Spleen (tissue), 11 donors: ENCODE results near the gene MMRN2. TPM values are rescaled to one million over a fixed set of nuclear protein-coding genes. Genes with fewer than 3 reads are reported as not detected.
"Not testable (repeated sequence)": the region's sequence is repeated elsewhere in the genome, so short reads cannot be mapped to it uniquely, and the experiment has no call there.

Experiments
- DNase-seq: peaks from one replicate; pipeline ENCODE4 v3.0.0-alpha.2; 2020
- H3K27ac ChIP-seq, 8 donors: fragments of 200-600 bp; sonication (generic) in 7 of 8; 1 replicate in 4 of 8; 2 replicates in 4 of 8; pipeline versions ENCODE4 v1.5.0 to v1.8.0; 2016 to 2021; ENCODE audit warnings: inconsistent platforms in 4 of 8, mild to moderate bottlenecking in 4 of 8, moderate library complexity in 1 of 8
- H3K27me3 ChIP-seq, 7 donors: fragments of 200-600 bp; sonication (generic) in 6 of 7; replicated peaks in 1 of 7; 1 replicate in 4 of 7; 2 replicates in 3 of 7; pipeline versions ENCODE4 v1.5.0 to v1.8.0; 2016 to 2021; ENCODE audit warnings: inconsistent platforms in 3 of 7, mild to moderate bottlenecking in 1 of 7
- H3K36me3 ChIP-seq, 6 donors: fragments of 200-600 bp; sonication (generic) in 5 of 6; 1 replicate in 4 of 6; 2 replicates in 2 of 6; pipeline versions ENCODE4 v1.5.0 to v1.8.0; 2016 to 2021; ENCODE audit warnings: inconsistent platforms in 2 of 6
- H3K4me1 ChIP-seq, 6 donors: fragments of 200-600 bp; sonication (generic) in 5 of 6; 1 replicate in 3 of 6; 2 replicates in 3 of 6; pipeline versions ENCODE4 v1.5.0 to v1.8.0; 2016 to 2021; ENCODE audit warnings: inconsistent platforms in 3 of 6
- H3K4me3 ChIP-seq, 8 donors: fragments of 200-600 bp; sonication (generic) in 7 of 8; 1 replicate in 4 of 8; 2 replicates in 4 of 8; pipeline versions ENCODE4 v1.5.0 to v1.8.0; 2016 to 2021; ENCODE audit warnings: inconsistent platforms in 4 of 8, mild to moderate bottlenecking in 4 of 8, moderate library complexity in 2 of 8
- H3K9me3 ChIP-seq, 8 donors: fragments of 200-600 bp; sonication (generic) in 7 of 8; 1 replicate in 4 of 8; 2 replicates in 4 of 8; pipeline versions ENCODE4 v1.5.0 to v1.8.0; 2016 to 2021; ENCODE audit warnings: inconsistent platforms in 4 of 8
- POLR2A ChIP-seq, 3 donors: fragments of 450-650 bp; IDR thresholded peaks; one replicate each; pipeline ENCODE4 v1.5.1; 2017; ENCODE audit warnings: antibody characterized with exemption in 3 of 3, mild to moderate bottlenecking in 1 of 3
- POLR2AphosphoS5 ChIP-seq, 3 donors: sonication (generic); formaldehyde crosslinking; IDR thresholded peaks; one replicate each; pipeline ENCODE4 v1.5.1; 2017; ENCODE audit warnings: antibody characterized with exemption in 3 of 3
- WGBS, 5 donors: extraction: QIAGEN DNeasy Blood & Tissue Kit in 3 of 5; methylation state at CpG; one replicate each; pipeline versions ENCODE4 v1.1.5 to v1.1.7; 2013 to 2018; 5-methylcytosine and 5-hydroxymethylcytosine counted together
- intact Hi-C: fragments of 100-400 bp; cut with DNase I; formaldehyde crosslinking; loops from one replicate; pipeline ENCODE4 v1.15.0; 2023; ENCODE audit warnings: low total_unique reads
- polyA plus RNA-seq, 3 donors: library from polyadenylated mRNA; stranded (reverse); fragments of 200-250 nt; gene quantifications; one replicate each; pipeline ENCODE4 v1.2.1, GENCODE V29; 2013
- total RNA-seq, 7 donors: library from RNA; depleted of rRNA in 3 of 7; stranded (reverse); fragments of >200 nt in 3 of 7; fragmentation: NEBNext Ultra II Directional in 4 of 7; extraction: Animal tissue kit (Norgen Biotek cat#: 25700) in 4 of 7; gene quantifications; one replicate each; pipeline versions ENCODE4 v1.1.0 to v1.2.1, GENCODE V29; 2016 to 2021
- TF ChIP-seq, protein P1 (sequence below), 11 experiments: fragments of 200-600 bp in 7 of 11; fragments of 450-650 bp in 4 of 11; sonication (generic) in 4 of 11; IDR thresholded peaks in 8 of 11; conservative IDR thresholded peaks in 3 of 11; 1 replicate in 7 of 11; 2 replicates in 4 of 11; pipeline versions ENCODE4 v1.4.0 to v1.8.0; 2016 to 2021; ENCODE audit warnings: antibody characterized with exemption in 11 of 11, inconsistent platforms in 4 of 11, mild to moderate bottlenecking in 1 of 11
- donor health status: healthy with polysubstance abuse.
- donor health status: DM: no; HTN: no; CAD: no; lungs with moderate emphysema.
- donor health status: DM: no; HTN: no; CAD: no.
- donor health status: Bipolar disorder and iron deficiency.
- donor health status: healthy.
- donor health status: DM: no; HTN: no; CAD: no.
- donor health status: DM: yes; HTN: yes; CAD: no.

MMRN2 gene
- total and polyA plus RNA-seq, 10 donors, result 4.8 to 120 (median 77.0) TPM

DNA sequence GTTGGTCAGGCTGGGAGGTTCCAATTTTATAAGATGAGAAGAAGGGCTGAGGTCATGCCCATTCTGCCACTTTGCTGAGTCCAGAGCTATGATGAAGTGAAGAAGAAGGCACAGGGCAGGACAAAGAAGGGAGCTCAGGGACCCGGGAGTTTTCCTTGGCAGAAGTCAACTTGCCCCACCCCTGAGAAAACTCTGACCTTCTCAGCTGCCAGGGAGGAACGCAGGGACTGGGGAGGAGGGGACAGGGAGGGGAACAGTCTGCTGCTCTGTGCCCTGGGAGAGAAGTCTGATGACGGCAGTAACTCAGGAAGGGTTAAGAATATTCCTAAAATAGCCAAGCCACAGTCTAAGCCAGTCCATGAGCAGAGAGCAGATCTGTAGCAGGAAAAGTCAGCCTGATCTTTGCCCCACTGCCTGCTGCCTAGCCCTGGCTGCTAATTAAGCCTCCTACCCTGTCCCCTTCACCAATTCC is 22.6 kb upstream of the MMRN2 start:
- H3K4me3 ChIP-seq, result no peak overlapping the region
- DNase-seq, result no peak
- TF ChIP-seq POLR2AphosphoS5 (IDR thresholded peaks at IDR 0.05) (peak in 2 of 3 donors; percentile 27 to 34), POLR2A (IDR thresholded peaks at IDR 0.05) (no peak)
- TF ChIP-seq, protein P1, sequence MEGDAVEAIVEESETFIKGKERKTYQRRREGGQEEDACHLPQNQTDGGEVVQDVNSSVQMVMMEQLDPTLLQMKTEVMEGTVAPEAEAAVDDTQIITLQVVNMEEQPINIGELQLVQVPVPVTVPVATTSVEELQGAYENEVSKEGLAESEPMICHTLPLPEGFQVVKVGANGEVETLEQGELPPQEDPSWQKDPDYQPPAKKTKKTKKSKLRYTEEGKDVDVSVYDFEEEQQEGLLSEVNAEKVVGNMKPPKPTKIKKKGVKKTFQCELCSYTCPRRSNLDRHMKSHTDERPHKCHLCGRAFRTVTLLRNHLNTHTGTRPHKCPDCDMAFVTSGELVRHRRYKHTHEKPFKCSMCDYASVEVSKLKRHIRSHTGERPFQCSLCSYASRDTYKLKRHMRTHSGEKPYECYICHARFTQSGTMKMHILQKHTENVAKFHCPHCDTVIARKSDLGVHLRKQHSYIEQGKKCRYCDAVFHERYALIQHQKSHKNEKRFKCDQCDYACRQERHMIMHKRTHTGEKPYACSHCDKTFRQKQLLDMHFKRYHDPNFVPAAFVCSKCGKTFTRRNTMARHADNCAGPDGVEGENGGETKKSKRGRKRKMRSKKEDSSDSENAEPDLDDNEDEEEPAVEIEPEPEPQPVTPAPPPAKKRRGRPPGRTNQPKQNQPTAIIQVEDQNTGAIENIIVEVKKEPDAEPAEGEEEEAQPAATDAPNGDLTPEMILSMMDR (IDR thresholded peaks at IDR 0.05 in 8 of 11, conservative IDR thresholded peaks at IDR 0.05 in 3 of 11), result no peak

DNA sequence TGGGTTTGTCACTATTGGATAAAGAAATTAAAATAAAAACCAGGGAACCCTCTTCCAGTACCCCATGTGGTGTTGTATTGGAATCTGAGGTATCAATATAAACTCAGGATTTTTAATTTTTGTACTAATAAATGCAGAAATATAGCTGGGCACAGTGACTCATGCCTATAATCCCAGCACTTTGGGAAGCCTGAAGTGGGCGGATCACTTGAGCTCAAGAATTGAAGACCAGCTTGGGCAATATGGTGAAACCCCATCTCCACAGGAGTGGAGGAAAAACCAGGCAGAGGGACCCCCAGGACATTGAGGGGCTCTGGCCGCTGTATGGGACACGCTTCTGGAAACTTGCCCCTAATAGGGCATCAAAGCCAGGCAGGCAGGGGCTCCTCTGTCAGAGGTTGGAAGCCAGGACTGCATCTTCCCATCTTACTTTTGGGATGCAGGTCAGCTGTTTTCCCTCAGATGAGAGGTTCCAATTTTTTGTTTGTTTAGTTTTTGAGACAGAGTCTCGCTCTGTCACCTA is 21.9 kb upstream of the MMRN2 start:
- Histone ChIP-seq H3K36me3 (no peaks in the 10 kb centered on the region), H3K9me3 (no peaks in the 10 kb centered on the region), H3K4me3 (no peak overlapping the region), H3K27me3 (peaks cover 0 to 6% (median 0%) of the 10 kb centered on the region in 7 donors), H3K4me1 (peaks cover 0 to 5% (median 0%) of the 10 kb centered on the region in 6 donors), H3K27ac (peak overlapping the region in 4 of 8 donors; percentile 2 to 65 (median 34))
- intact Hi-C loops, result no loop called here
- 65 to 98% (median 77%) methylated on average over 4 of the region's 4 CpGs for WGBS, 5 donors
- DNase-seq, result no peak
- TF ChIP-seq, protein P1 (IDR thresholded peaks at IDR 0.05 in 8 of 11, conservative IDR thresholded peaks at IDR 0.05 in 3 of 11), result no peak
- TF ChIP-seq POLR2A (IDR thresholded peaks at IDR 0.05), result no peak

More for the DNA sequence above, 22.6 kb upstream of the MMRN2 start:
- peak overlapping the region in 5 of 8 donors; percentile 4 to 68 (median 61) for H3K27ac ChIP-seq
- 22 to 49% (median 39%) methylated on average over 3 of the region's 3 CpGs for WGBS, 5 donors
- no peaks in the 10 kb centered on the region for H3K36me3 ChIP-seq
- no peaks in the 10 kb centered on the region for H3K9me3 ChIP-seq
- peaks cover 0 to 5% (median 0%) of the 10 kb centered on the region in 6 donors for H3K4me1 ChIP-seq
- intact Hi-C loops, result no loop called here
- H3K27me3 ChIP-seq, result peaks cover 0 to 6% (median 0%) of the 10 kb centered on the region in 7 donors

DNA sequence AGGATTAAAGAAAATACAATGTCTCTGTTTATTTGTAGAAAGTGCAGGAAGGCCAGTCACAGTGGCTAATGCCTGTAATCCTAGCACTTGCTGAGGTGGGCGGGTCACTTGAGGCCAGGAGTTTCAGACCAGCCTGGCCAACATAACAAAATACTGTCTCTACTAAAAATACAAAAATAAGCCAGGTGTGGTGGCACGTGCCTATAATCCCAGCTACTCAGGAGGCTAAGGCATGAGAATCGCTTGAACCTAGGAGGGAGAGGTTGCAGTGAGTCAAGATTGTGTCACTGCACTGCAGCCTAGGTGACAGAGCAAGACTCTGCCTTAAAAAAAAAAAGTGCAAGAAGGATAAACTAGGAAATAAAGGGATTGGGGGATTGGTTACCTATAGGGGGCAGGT is 21.0 kb upstream of the MMRN2 start:
- H3K27me3 ChIP-seq, H3K27ac ChIP-seq, H3K4me1 ChIP-seq, H3K4me3 ChIP-seq, intact Hi-C loops, H3K36me3 ChIP-seq, DNase-seq, H3K9me3 ChIP-seq: not testable (repeated sequence)
- WGBS, 5 donors, result 85 to 94% (median 88%) methylated on average over 3 of the region's 3 CpGs

DNA sequence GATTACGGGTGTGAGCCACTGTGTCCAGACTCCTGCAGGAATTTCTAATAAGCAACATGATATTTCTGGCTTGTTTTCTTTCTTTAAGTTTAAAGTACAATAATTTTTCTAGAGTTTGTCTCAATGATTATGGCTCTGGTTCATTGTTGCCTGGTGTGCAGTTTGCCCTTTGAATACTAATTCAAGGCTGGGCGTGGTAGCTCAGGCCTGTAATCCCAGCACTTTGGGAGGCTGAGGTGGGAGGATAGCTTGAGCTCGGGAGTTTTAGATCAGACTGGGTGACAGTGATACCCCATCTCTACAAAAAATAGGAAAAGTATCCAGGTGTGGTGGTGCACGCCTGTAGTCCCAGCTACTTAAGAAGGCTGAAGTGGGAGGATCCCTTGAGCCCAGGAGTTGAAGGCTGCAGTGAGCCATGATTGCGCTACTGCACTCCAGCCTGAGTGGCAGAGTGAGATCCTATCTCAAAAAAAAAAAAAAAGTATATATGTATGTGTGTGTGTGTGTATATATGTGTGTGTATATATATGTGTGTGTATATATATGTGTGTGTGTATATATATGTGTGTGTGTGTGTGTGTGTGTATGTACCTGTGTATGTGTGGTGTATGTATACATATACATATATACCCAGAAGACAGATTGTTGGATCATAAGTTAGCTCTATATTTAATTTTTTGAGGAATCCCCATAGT is 19.1 kb upstream of the MMRN2 start:
- H3K4me3 ChIP-seq, result no peak overlapping the region
- WGBS, 5 donors, result 91 to 97% (median 96%) methylated on average over 5 of the region's 5 CpGs
- no peak overlapping the region for H3K27ac ChIP-seq
- H3K9me3 ChIP-seq, result no peaks in the 10 kb centered on the region
- no peak for TF ChIP-seq POLR2AphosphoS5 (IDR thresholded peaks at IDR 0.05)
- TF ChIP-seq POLR2A (IDR thresholded peaks at IDR 0.05), result no peak
- TF ChIP-seq, protein P1 (IDR thresholded peaks at IDR 0.05 in 8 of 11, conservative IDR thresholded peaks at IDR 0.05 in 3 of 11), result no peak
- intact Hi-C loops, result no loop called here
- no peak for DNase-seq
- peaks cover 0 to 13% (median 0%) of the 10 kb centered on the region in 7 donors for H3K27me3 ChIP-seq
- peaks cover 0 to 13% (median 6%) of the 10 kb centered on the region in 6 donors for H3K4me1 ChIP-seq
- H3K36me3 ChIP-seq, result no peaks in the 10 kb centered on the region
